H9 (cell line): ENCODE data around the gene ATRNL1. TPM values are rescaled to one million over a fixed set of nuclear protein-coding genes. Genes with fewer than 3 reads are reported as not detected.

Source experiments
- DNase-seq: peaks from one replicate; pipeline ENCODE4 v3.0.0-alpha.2; 2017
- H2AFZ ChIP-seq: one replicate; pipeline ENCODE4 v1.6.1; 2013; ENCODE audit warnings: mild to moderate bottlenecking, low read length, control low read depth, moderate library complexity
- H2AK5ac ChIP-seq: 2 replicates; pipeline ENCODE4 v1.6.1; 2013; ENCODE audit warnings: low read length, control low read depth, mixed read lengths; ENCODE audit not compliant: insufficient read length
- H2BK120ac ChIP-seq: one replicate; pipeline ENCODE4 v1.6.1; 2013; ENCODE audit warnings: low read depth, mild to moderate bottlenecking, low read length, control low read depth, inconsistent platforms; ENCODE audit not compliant: poor library complexity, severe bottlenecking
- H2BK12ac ChIP-seq: 2 replicates; pipeline ENCODE4 v1.6.1; 2013; ENCODE audit warnings: low read length, control low read depth, mixed read lengths, low read depth; ENCODE audit not compliant: insufficient read length
- H2BK15ac ChIP-seq: 2 replicates; pipeline ENCODE4 v1.6.1; 2013; ENCODE audit warnings: low read depth, low read length, control low read depth
- H2BK20ac ChIP-seq: one replicate; pipeline ENCODE4 v1.6.1; 2013; ENCODE audit warnings: low read depth, mild to moderate bottlenecking, low read length, control low read depth, inconsistent platforms; ENCODE audit not compliant: poor library complexity, severe bottlenecking
- H2BK5ac ChIP-seq: 2 replicates; pipeline ENCODE4 v1.6.1; 2013; ENCODE audit warnings: low read length, control low read depth, mixed read lengths; ENCODE audit not compliant: insufficient read length
- H3K14ac ChIP-seq: 2 replicates; pipeline ENCODE4 v1.6.1; 2013; ENCODE audit warnings: low read length, control low read depth; ENCODE audit not compliant: insufficient read depth
- H3K18ac ChIP-seq: 2 replicates; pipeline ENCODE4 v1.6.1; 2013; ENCODE audit warnings: low read depth, mild to moderate bottlenecking, mixed read lengths, low read length, control low read depth; ENCODE audit not compliant: insufficient read length
- H3K23ac ChIP-seq: 2 replicates; pipeline ENCODE4 v1.6.1; 2013; ENCODE audit warnings: low read length, control low read depth, mixed read lengths, low read depth; ENCODE audit not compliant: insufficient read length
- H3K23me2 ChIP-seq: 2 replicates; pipeline ENCODE4 v1.6.1; 2013; ENCODE audit warnings: low read depth, mild to moderate bottlenecking, mixed read lengths, low read length, control low read depth; ENCODE audit not compliant: insufficient read length, poor library complexity, severe bottlenecking
- H3K27ac ChIP-seq: 2 replicates; pipeline ENCODE4 v1.5.1; 2013; ENCODE audit warnings: low read length, control low read depth, mixed read lengths, low read depth; ENCODE audit not compliant: insufficient read length
- H3K27me3 ChIP-seq: 2 replicates; pipeline ENCODE4 v1.6.1; 2013; ENCODE audit warnings: low read length, control low read depth, inconsistent platforms; ENCODE audit not compliant: insufficient read depth
- H3K4ac ChIP-seq: 2 replicates; pipeline ENCODE4 v1.6.1; 2013; ENCODE audit warnings: low read depth, mild to moderate bottlenecking, control low read depth, inconsistent platforms, low read length, moderate library complexity
- H3K4me1 ChIP-seq: 2 replicates; pipeline ENCODE4 v1.6.1; 2013; ENCODE audit warnings: low read length, control low read depth, inconsistent platforms; ENCODE audit not compliant: insufficient read depth
- H3K4me2 ChIP-seq: 2 replicates; pipeline ENCODE4 v1.6.1; 2013; ENCODE audit warnings: low read length, control low read depth, mixed read lengths; ENCODE audit not compliant: insufficient read length, insufficient read depth
- H3K56ac ChIP-seq: 2 replicates; pipeline ENCODE4 v1.6.1; 2013; ENCODE audit warnings: low read depth, mild to moderate bottlenecking, mixed read lengths, low read length, control low read depth; ENCODE audit not compliant: insufficient read length
- H3K79me1 ChIP-seq: 2 replicates; pipeline ENCODE4 v1.6.1; 2013; ENCODE audit warnings: low read depth, mild to moderate bottlenecking, moderate library complexity, low read length, control low read depth, inconsistent platforms; ENCODE audit not compliant: insufficient read depth, poor library complexity, severe bottlenecking
- H3K79me2 ChIP-seq: 2 replicates; pipeline ENCODE4 v1.6.1; 2013; ENCODE audit warnings: low read length, control low read depth, inconsistent platforms; ENCODE audit not compliant: insufficient read depth
- H3K9ac ChIP-seq: 2 replicates; pipeline ENCODE4 v1.6.1; 2013; ENCODE audit warnings: low read length, control low read depth, mixed read lengths; ENCODE audit not compliant: insufficient read length; ENCODE audit errors: extremely low read depth
- H3K9me3 ChIP-seq: one replicate; pipeline ENCODE4 v1.6.1; 2013; ENCODE audit warnings: low read depth, low read length, inconsistent platforms; ENCODE audit not compliant: control insufficient read depth
- H3T11ph ChIP-seq: one replicate; pipeline ENCODE4 v1.6.1; 2013; ENCODE audit warnings: mild to moderate bottlenecking, low read length, control low read depth, inconsistent platforms
- H4K20me1 ChIP-seq: one replicate; pipeline ENCODE4 v1.6.1; 2013; ENCODE audit not compliant: control insufficient read depth, insufficient read length, insufficient read depth
- H4K5ac ChIP-seq: 2 replicates; pipeline ENCODE4 v1.6.1; 2013; ENCODE audit warnings: low read depth, mild to moderate bottlenecking, mixed read lengths, low read length, control low read depth; ENCODE audit not compliant: insufficient read length
- H4K8ac ChIP-seq: replicated peaks from 2 replicates; pipeline ENCODE4 v1.6.1; 2013; ENCODE audit warnings: low read length, control low read depth, mixed read lengths, low read depth; ENCODE audit not compliant: insufficient read length
- H4K91ac ChIP-seq: 2 replicates; pipeline ENCODE4 v1.6.1; 2013; ENCODE audit warnings: low read depth, mild to moderate bottlenecking, moderate library complexity, mixed read lengths, low read length, control low read depth; ENCODE audit not compliant: insufficient read length
- H3K27ac Mint-ChIP-seq, 3 experiments: 2 replicates in 2 of 3; 3 replicates in 1 of 3; pipeline ENCODE4 v1.8.0; 2020 to 2021; ENCODE audit warnings: mixed read lengths in 3 of 3, mild to moderate bottlenecking in 1 of 3, moderate library complexity in 1 of 3
- H3K27me3 Mint-ChIP-seq: 2 replicates; pipeline ENCODE4 v1.8.0; 2021; ENCODE audit warnings: low read depth, mild to moderate bottlenecking, moderate library complexity, mixed read lengths
- H3K36me3 Mint-ChIP-seq, 3 experiments: 2 replicates in 2 of 3; 3 replicates in 1 of 3; pipeline ENCODE4 v1.8.0; 2020 to 2021; ENCODE audit warnings: low read depth in 3 of 3, mixed read lengths in 3 of 3; ENCODE audit not compliant: insufficient read depth in 1 of 3
- H3K4me1 Mint-ChIP-seq, 2 experiments: 2 replicates each; pipeline ENCODE4 v1.8.0; 2020; ENCODE audit warnings: mixed read lengths in 2 of 2
- H3K4me3 Mint-ChIP-seq, 2 experiments: 2 replicates in 1 of 2; 3 replicates in 1 of 2; pipeline ENCODE4 v1.8.0; 2020 to 2021; ENCODE audit warnings: mild to moderate bottlenecking in 2 of 2, mixed read lengths in 2 of 2, moderate library complexity in 1 of 2
- H3K9me3 Mint-ChIP-seq, 2 experiments: 2 replicates in 1 of 2; 3 replicates in 1 of 2; pipeline ENCODE4 v1.8.0; 2020; ENCODE audit warnings: mild to moderate bottlenecking in 2 of 2, mixed read lengths in 2 of 2, moderate library complexity in 1 of 2
- CTCF ChIP-seq: fragments of 200-600 bp; sonication (generic); conservative IDR thresholded peaks from 3 replicates; pipeline ENCODE4 v1.8.0; 2021; ENCODE audit warnings: antibody characterized with exemption, mild to moderate bottlenecking
- WGBS: extraction: QIAGEN DNeasy Blood & Tissue Kit; methylation state at CpG from one replicate; pipeline ENCODE4 v1.1.7; 2013; ENCODE audit warnings: missing lambda C conversion rate, low lambda C conversion rate, mixed read lengths; ENCODE audit not compliant: insufficient read length; ENCODE audit errors: extremely low coverage; 5-methylcytosine and 5-hydroxymethylcytosine counted together
- total RNA-seq: library from RNA; stranded (reverse); gene quantifications from 2 replicates; pipeline ENCODE4 v1.2.1, GENCODE V29; 2021

Gene ATRNL1
- total RNA-seq, 1 experiment from 2014 or later = 9.2 TPM

GRCh38 chr10:115379064-115379463, 285.9 kb downstream of the ATRNL1 start:
- no peak overlapping the region for H3K27ac ChIP-seq
- no peak overlapping the region for H3T11ph ChIP-seq
- H3K14ac ChIP-seq = no peak overlapping the region
- H2BK20ac ChIP-seq = no peak overlapping the region
- H3K23ac ChIP-seq = no peak overlapping the region
- H3K36me3 Mint-ChIP-seq = no peaks in the 10 kb centered on the region; a peak in 1 of 7 replicates
- H2BK120ac ChIP-seq = no peak overlapping the region
- H2AFZ ChIP-seq = no peak overlapping the region
- H4K8ac ChIP-seq = no peak overlapping the region
- H3K4me3 Mint-ChIP-seq = no peak overlapping the region
- H3K4me1 ChIP-seq = no peaks in the 10 kb centered on the region
- no peaks in the 10 kb centered on the region for H3K23me2 ChIP-seq
- H3K4me2 ChIP-seq = no peak overlapping the region
- no peaks in the 10 kb centered on the region for H3K79me2 ChIP-seq
- no peak overlapping the region for H2BK12ac ChIP-seq
- DNase-seq = no peak
- no peak overlapping the region for H3K9ac ChIP-seq
- no peak overlapping the region for H2BK15ac ChIP-seq
- no peak overlapping the region for H4K91ac ChIP-seq
- H3K27me3 Mint-ChIP-seq = no peaks in the 10 kb centered on the region
- WGBS = no CpG with 5 or more reads among the region's 1 CpG
- peaks cover 0 to 3% of the 10 kb centered on the region in 2 experiments; a peak in 2 of 5 replicates for H3K9me3 Mint-ChIP-seq
- H3K18ac ChIP-seq = no peak overlapping the region
- H3K56ac ChIP-seq = no peak overlapping the region
- no peak for TF ChIP-seq CTCF
- H2BK5ac ChIP-seq = no peak overlapping the region
- H4K20me1 ChIP-seq = no peaks in the 10 kb centered on the region
- H2AK5ac ChIP-seq = no peak overlapping the region
- H3K4ac ChIP-seq = no peak overlapping the region
- no peaks in the 10 kb centered on the region for H3K9me3 ChIP-seq
- no peak overlapping the region for H4K5ac ChIP-seq
- no peaks in the 10 kb centered on the region for H3K79me1 ChIP-seq
- H3K27me3 ChIP-seq = no peaks in the 10 kb centered on the region
- no peak overlapping the region for H3K27ac Mint-ChIP-seq
- no peaks in the 10 kb centered on the region for H3K4me1 Mint-ChIP-seq
